ENCODE data around the gene GPATCH8.
A peak's percentile ranks its signal among the peaks of the same experiment; 100 is the strongest.
"Not testable (repeated sequence)": the region's sequence is repeated elsewhere in the genome, so short reads cannot be mapped to it uniquely, and the experiment has no call there.

The GPATCH8 gene

GRCh38 chr17:44503147-44504029 lies at the start of gene GPATCH8:
TSS of gene GPATCH8 (minus strand) at chr17:44503406. CDS start at chr17:44503370, 36 bp downstream.
- DNase-seq: peak; percentile 86

GRCh38 chr17:44552361-44552760 lies 49.2 kb upstream of the GPATCH8 start:
- no peak for DNase-seq

GRCh38 chr17:44549686-44550085 lies 46.5 kb upstream of the GPATCH8 start:
- DNase-seq: no peak

- DNase-seq: no peak
These were observed 45.4 kb upstream of the GPATCH8 start for GRCh38 chr17:44548376-44549230.

- no peak for DNase-seq
These were observed 44.5 kb upstream of the GPATCH8 start for GRCh38 chr17:44547625-44548267.

- DNase-seq: no peak
These were observed 43.7 kb upstream of the GPATCH8 start for GRCh38 chr17:44546671-44547606.

- no peak for DNase-seq
These were observed 40.8 kb upstream of the GPATCH8 start for GRCh38 chr17:44543905-44544523.

GRCh38 chr17:44543213-44543904 lies 40.2 kb upstream of the GPATCH8 start:
- DNase-seq: no peak

GRCh38 chr17:44541884-44542581 lies 38.8 kb upstream of the GPATCH8 start:
- no peak for DNase-seq

- DNase-seq: no peak
These were observed 37.3 kb upstream of the GPATCH8 start for GRCh38 chr17:44540246-44541084.

- no peak for DNase-seq
These were observed 36.5 kb upstream of the GPATCH8 start for GRCh38 chr17:44539673-44540072.

- not testable (repeated sequence) for DNase-seq
These were observed 34.7 kb upstream of the GPATCH8 start for GRCh38 chr17:44537922-44538321.

- DNase-seq: no peak
These were observed 33.1 kb upstream of the GPATCH8 start for GRCh38 chr17:44536090-44536953.

- DNase-seq: peak; percentile 69
These were observed 30.5 kb upstream of the GPATCH8 start for GRCh38 chr17:44533533-44534246.

- no peak for DNase-seq
These were observed 27.8 kb upstream of the GPATCH8 start for GRCh38 chr17:44530896-44531418.

GRCh38 chr17:44529864-44530263 lies 26.7 kb upstream of the GPATCH8 start:
- DNase-seq: no peak

GRCh38 chr17:44527954-44528353 lies 24.7 kb upstream of the GPATCH8 start:
- DNase-seq: no peak
